Hippocampal formation (tissue), 2 donors: ENCODE measurements around the gene OXNAD1.

Experiments used
- DNase-seq, 2 donors: peaks; one replicate each; lab custom pipeline; 2025; lab: John Stamatoyannopoulos, UW

OXNAD1 gene

GRCh38 chr3:16329036-16329825 lies 64.2 kb downstream of the OXNAD1 start:
- DNase-seq = no peak

- no peak for DNase-seq
These were observed 64.8 kb downstream of the OXNAD1 start for GRCh38 chr3:16329826-16330129.

- DNase-seq = no peak
These were observed 65.3 kb downstream of the OXNAD1 start for GRCh38 chr3:16330351-16330750.

GRCh38 chr3:16331319-16331883 lies 66.4 kb downstream of the OXNAD1 start:
- no peak for DNase-seq

GRCh38 chr3:16332904-16333426 lies 68.0 kb downstream of the OXNAD1 start:
- DNase-seq = no peak

GRCh38 chr3:16334909-16335308 lies 69.9 kb downstream of the OXNAD1 start:
- DNase-seq = no peak

- DNase-seq = no peak
These were observed 70.3 kb downstream of the OXNAD1 start for GRCh38 chr3:16335333-16335732.

- no peak for DNase-seq
These were observed 71.0 kb downstream of the OXNAD1 start for GRCh38 chr3:16335772-16336645.

- DNase-seq = no peak
These were observed 71.8 kb downstream of the OXNAD1 start for GRCh38 chr3:16336825-16337224.

- no peak for DNase-seq
These were observed 73.0 kb downstream of the OXNAD1 start for GRCh38 chr3:16337856-16338540.

- DNase-seq = peak in 1 of 2 donors; percentile 16
These were observed 74.0 kb downstream of the OXNAD1 start for GRCh38 chr3:16338999-16339398.

- no peak for DNase-seq
These were observed 78.1 kb downstream of the OXNAD1 start for GRCh38 chr3:16343101-16343500.

- DNase-seq = no peak
These were observed 81.5 kb downstream of the OXNAD1 start for GRCh38 chr3:16346413-16347081.

GRCh38 chr3:16347548-16347947 lies 82.5 kb downstream of the OXNAD1 start:
- no peak for DNase-seq

- DNase-seq = no peak
These were observed 85.1 kb downstream of the OXNAD1 start for GRCh38 chr3:16349986-16350596.

GRCh38 chr3:16350597-16351318 lies 85.7 kb downstream of the OXNAD1 start:
- DNase-seq = peak in 1 of 2 donors; percentile 40

GRCh38 chr3:16352428-16352827 lies 87.4 kb downstream of the OXNAD1 start:
- no peak for DNase-seq

- DNase-seq = no peak
These were observed 89.3 kb downstream of the OXNAD1 start for GRCh38 chr3:16354291-16354690.
